HL-60 (cell line): ENCODE measurements around the gene ULK2.

Experiments used
- CTCF ChIP-seq: IDR thresholded peaks from one replicate; pipeline ENCODE4 v1.5.1; 2011; ENCODE audit warnings: low read length, control low read depth, inconsistent platforms; ENCODE audit not compliant: insufficient read depth
- GABPA ChIP-seq: IDR thresholded peaks from 2 replicates; pipeline ENCODE4 v1.6.1; 2012; ENCODE audit warnings: low read depth
- POLR2AphosphoS5 ChIP-seq: IDR thresholded peaks from 2 replicates; pipeline ENCODE4 v1.6.1; 2012; ENCODE audit warnings: low read depth
- REST ChIP-seq: IDR thresholded peaks from 2 replicates; pipeline ENCODE4 v1.6.1; 2012; ENCODE audit warnings: low read depth; ENCODE audit not compliant: insufficient replicate concordance
- SPI1 ChIP-seq: IDR thresholded peaks from 2 replicates; pipeline ENCODE4 v1.6.1; 2012; ENCODE audit warnings: low read depth, mild to moderate bottlenecking, borderline replicate concordance

GRCh38 chr17:19830061-19830460 lies 37.7 kb downstream of the ULK2 start:
- no peak for TF ChIP-seq CTCF
- TF ChIP-seq POLR2AphosphoS5: no peak
- TF ChIP-seq GABPA: no peak
- no peak for TF ChIP-seq REST
- TF ChIP-seq SPI1: no peak
